Neural cell (in vitro differentiated cells): ENCODE data around the gene MARVELD1.

ENCODE experiments used
- EZH2 ChIP-seq: fragments of 200-600, 300-800 bp; shearing (Covaris generic), sonication (generic); IDR thresholded peaks from 2 replicates; pipeline ENCODE4 v1.6.1; 2014; ENCODE audit warnings: antibody characterized with exemption, low read length, borderline replicate concordance, mild to moderate bottlenecking; ENCODE audit not compliant: insufficient read depth, poor library complexity, severe bottlenecking
- MXI1 ChIP-seq: fragments of 450-650 bp; conservative IDR thresholded peaks from 2 replicates; pipeline ENCODE4 v1.6.1; 2014; ENCODE audit warnings: antibody characterized with exemption, mild to moderate bottlenecking; ENCODE audit not compliant: poor library complexity, severe bottlenecking
- POLR2AphosphoS5 ChIP-seq: IDR thresholded peaks from 2 replicates; pipeline ENCODE4 v1.6.1; 2012
- RAD21 ChIP-seq: fragments of 450-650 bp; conservative IDR thresholded peaks from 2 replicates; pipeline ENCODE4 v1.6.1; 2014; ENCODE audit warnings: antibody characterized with exemption, mild to moderate bottlenecking, moderate library complexity
- SMC3 ChIP-seq: fragments of 450-650 bp; conservative IDR thresholded peaks from 2 replicates; pipeline ENCODE4 v1.6.1; 2014; ENCODE audit warnings: antibody characterized with exemption, mild to moderate bottlenecking, moderate library complexity; ENCODE audit not compliant: poor library complexity
- TF ChIP-seq, protein P1 (sequence below): fragments of 450-650 bp; IDR thresholded peaks from 2 replicates; pipeline ENCODE4 v1.5.1; 2014; ENCODE audit warnings: antibody characterized with exemption, mild to moderate bottlenecking, moderate library complexity; ENCODE audit not compliant: poor library complexity, severe bottlenecking
- TF ChIP-seq, protein P2 (sequence below): IDR thresholded peaks from 2 replicates; pipeline ENCODE4 v1.6.1; 2012; ENCODE audit warnings: borderline replicate concordance

DNA sequence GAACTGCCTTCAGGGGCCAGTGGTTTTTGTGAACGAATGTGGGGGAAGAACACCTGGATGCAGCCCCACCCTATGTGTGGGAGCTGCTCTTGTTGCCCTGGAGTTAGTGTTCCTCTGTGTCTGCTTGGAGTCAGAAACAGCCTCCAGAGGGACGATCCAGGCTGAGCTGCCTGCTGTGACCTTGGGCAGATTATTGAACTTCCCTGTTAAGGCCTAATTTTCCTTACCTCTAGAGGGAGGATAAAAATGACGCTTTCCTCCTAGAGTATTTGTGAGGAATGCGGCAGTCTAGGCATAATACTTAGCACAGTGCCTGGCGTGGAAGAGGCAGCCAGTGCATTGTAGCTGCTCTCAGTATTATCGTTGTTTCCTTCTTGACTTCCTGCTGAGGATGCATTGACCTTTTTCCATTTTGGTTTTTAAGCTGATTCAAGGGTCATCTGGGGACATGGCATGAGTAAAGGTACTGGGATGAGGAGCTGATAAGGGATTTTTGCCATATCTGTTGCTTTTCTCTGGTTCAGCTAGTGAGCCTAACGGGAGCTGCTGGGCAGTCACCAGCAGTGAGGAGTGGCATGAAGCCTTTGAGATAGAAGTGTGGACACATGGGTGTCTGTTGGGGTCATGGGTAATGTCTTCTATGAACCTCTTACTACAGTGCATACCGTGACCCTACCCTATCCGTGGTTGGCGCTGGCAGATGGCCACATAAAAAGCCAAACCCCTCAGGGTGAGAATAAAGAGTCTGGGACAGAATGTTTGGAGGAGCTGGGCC lies 29.8 kb downstream of the MARVELD1 start:
- TF ChIP-seq, protein P1, sequence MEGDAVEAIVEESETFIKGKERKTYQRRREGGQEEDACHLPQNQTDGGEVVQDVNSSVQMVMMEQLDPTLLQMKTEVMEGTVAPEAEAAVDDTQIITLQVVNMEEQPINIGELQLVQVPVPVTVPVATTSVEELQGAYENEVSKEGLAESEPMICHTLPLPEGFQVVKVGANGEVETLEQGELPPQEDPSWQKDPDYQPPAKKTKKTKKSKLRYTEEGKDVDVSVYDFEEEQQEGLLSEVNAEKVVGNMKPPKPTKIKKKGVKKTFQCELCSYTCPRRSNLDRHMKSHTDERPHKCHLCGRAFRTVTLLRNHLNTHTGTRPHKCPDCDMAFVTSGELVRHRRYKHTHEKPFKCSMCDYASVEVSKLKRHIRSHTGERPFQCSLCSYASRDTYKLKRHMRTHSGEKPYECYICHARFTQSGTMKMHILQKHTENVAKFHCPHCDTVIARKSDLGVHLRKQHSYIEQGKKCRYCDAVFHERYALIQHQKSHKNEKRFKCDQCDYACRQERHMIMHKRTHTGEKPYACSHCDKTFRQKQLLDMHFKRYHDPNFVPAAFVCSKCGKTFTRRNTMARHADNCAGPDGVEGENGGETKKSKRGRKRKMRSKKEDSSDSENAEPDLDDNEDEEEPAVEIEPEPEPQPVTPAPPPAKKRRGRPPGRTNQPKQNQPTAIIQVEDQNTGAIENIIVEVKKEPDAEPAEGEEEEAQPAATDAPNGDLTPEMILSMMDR, result no peak
- TF ChIP-seq EZH2 (no peak), MXI1 (no peak), SMC3 (no peak), POLR2AphosphoS5 (no peak), RAD21 (no peak)
- TF ChIP-seq, protein P2, sequence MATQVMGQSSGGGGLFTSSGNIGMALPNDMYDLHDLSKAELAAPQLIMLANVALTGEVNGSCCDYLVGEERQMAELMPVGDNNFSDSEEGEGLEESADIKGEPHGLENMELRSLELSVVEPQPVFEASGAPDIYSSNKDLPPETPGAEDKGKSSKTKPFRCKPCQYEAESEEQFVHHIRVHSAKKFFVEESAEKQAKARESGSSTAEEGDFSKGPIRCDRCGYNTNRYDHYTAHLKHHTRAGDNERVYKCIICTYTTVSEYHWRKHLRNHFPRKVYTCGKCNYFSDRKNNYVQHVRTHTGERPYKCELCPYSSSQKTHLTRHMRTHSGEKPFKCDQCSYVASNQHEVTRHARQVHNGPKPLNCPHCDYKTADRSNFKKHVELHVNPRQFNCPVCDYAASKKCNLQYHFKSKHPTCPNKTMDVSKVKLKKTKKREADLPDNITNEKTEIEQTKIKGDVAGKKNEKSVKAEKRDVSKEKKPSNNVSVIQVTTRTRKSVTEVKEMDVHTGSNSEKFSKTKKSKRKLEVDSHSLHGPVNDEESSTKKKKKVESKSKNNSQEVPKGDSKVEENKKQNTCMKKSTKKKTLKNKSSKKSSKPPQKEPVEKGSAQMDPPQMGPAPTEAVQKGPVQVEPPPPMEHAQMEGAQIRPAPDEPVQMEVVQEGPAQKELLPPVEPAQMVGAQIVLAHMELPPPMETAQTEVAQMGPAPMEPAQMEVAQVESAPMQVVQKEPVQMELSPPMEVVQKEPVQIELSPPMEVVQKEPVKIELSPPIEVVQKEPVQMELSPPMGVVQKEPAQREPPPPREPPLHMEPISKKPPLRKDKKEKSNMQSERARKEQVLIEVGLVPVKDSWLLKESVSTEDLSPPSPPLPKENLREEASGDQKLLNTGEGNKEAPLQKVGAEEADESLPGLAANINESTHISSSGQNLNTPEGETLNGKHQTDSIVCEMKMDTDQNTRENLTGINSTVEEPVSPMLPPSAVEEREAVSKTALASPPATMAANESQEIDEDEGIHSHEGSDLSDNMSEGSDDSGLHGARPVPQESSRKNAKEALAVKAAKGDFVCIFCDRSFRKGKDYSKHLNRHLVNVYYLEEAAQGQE, result no peak
